ENCODE results near the gene SMLR1.

DNA sequence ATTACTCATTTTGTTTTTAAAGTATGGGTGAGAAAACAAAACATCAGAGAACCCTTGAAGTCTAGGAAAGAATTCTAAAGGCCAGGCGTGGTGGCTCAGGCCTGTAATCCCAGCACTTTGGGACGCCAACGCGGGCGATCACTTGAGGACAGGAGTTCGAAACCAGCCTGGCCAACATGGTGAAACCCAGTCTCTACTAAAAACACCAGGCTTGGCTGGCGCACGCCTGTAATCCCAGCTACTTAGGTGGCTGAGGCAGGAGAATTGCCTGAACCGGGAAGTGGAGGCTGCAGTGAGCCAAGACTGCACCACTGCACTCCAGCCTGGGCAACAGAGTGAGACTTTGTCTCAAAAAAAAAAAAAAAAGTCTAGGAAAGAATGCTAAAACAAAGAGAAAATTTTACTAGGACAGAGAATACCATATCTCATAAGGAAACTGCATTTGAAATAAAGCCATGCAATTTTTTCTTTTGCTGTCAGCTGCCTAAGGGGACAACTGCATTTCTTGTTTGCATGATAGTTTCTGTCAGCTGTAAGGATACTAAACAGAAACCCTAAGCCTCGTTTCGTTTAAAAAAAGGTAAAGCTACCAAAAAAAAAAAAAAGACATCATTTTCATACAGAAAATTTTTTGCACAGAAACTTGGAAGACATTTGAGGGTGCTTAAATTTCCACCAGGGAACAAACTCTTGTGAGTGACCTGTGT, 32.1 kb downstream of the SMLR1 start:
- TF ChIP-seq EZH2 (IDR thresholded peaks at IDR 0.05; ENCODE audit: insufficient read depth, poor library complexity, severe bottlenecking) = no peak
- TF ChIP-seq EZH2phosphoT487 (IDR thresholded peaks at IDR 0.05; ENCODE audit: insufficient read depth, low read depth) = no peak
